ENCODE measurements around the gene RSRC1.

DNA sequence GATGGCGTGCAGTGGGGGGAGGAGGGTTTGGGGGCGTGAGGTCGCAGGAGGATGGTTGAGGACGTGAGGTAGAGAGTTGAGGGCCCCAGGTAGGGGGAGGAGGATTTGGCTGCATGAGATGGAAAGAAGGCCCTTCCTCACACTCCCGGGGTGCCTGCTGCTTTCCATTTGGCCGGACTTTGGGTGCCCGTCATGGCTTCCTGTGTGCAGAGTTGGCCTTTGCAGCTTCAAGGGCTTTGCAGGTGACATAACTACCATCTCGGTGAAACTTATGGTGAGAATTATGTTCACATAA is 462.8 kb downstream of the RSRC1 start:
- TF ChIP-seq CTCF (IDR thresholded peaks at IDR 0.05) (no peak), POLR2A (IDR thresholded peaks at IDR 0.05) (no peak), POLR2AphosphoS5 (IDR thresholded peaks at IDR 0.05) (no peak)
